ENCODE measurements around the gene LRRC28. TPM values are rescaled to one million over a fixed set of nuclear protein-coding genes. Genes with fewer than 3 reads are reported as not detected.

The LRRC28 gene
- total RNA-seq, 2 donors from 2014 or later, result 27.2 to 28.4 TPM

GRCh38 chr15:99305761-99306505, 54.7 kb downstream of the LRRC28 start:
- no peak overlapping the region for H3K4me3 ChIP-seq
- no peaks in the 10 kb centered on the region for H3K9me3 ChIP-seq
- intact Hi-C loops (cut with DNase I), result no loop called here
- H3K4me1 ChIP-seq, result no peaks in the 10 kb centered on the region
- H3K27me3 ChIP-seq, result no peaks in the 10 kb centered on the region
- H3K9ac ChIP-seq (ENCODE audit: low read depth in 2 of 2, low read length in 2 of 2), result no peak overlapping the region
- DNase-seq, result no peak
- no peaks in the 10 kb centered on the region for H3K36me3 ChIP-seq
- no peak overlapping the region for H3K27ac ChIP-seq
- TF ChIP-seq, protein P1, sequence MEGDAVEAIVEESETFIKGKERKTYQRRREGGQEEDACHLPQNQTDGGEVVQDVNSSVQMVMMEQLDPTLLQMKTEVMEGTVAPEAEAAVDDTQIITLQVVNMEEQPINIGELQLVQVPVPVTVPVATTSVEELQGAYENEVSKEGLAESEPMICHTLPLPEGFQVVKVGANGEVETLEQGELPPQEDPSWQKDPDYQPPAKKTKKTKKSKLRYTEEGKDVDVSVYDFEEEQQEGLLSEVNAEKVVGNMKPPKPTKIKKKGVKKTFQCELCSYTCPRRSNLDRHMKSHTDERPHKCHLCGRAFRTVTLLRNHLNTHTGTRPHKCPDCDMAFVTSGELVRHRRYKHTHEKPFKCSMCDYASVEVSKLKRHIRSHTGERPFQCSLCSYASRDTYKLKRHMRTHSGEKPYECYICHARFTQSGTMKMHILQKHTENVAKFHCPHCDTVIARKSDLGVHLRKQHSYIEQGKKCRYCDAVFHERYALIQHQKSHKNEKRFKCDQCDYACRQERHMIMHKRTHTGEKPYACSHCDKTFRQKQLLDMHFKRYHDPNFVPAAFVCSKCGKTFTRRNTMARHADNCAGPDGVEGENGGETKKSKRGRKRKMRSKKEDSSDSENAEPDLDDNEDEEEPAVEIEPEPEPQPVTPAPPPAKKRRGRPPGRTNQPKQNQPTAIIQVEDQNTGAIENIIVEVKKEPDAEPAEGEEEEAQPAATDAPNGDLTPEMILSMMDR (IDR thresholded peaks at IDR 0.05), result no peak

- no peak overlapping the region for H3K27ac ChIP-seq
- no peak overlapping the region for H3K4me3 ChIP-seq
- H3K9me3 ChIP-seq, result no peaks in the 10 kb centered on the region
- intact Hi-C loops (cut with DNase I), result no loop called here
- H3K36me3 ChIP-seq, result no peaks in the 10 kb centered on the region
- H3K4me1 ChIP-seq, result no peaks in the 10 kb centered on the region
- TF ChIP-seq, protein P1 (IDR thresholded peaks at IDR 0.05), result no peak
- DNase-seq, result no peak
- no peaks in the 10 kb centered on the region for H3K27me3 ChIP-seq
- peak overlapping the region in 1 of 2 donors; percentile 34 for H3K9ac ChIP-seq (ENCODE audit: low read depth in 2 of 2, low read length in 2 of 2)
Observed at GRCh38 chr15:99306694-99307338, 55.5 kb downstream of the LRRC28 start.

DNA sequence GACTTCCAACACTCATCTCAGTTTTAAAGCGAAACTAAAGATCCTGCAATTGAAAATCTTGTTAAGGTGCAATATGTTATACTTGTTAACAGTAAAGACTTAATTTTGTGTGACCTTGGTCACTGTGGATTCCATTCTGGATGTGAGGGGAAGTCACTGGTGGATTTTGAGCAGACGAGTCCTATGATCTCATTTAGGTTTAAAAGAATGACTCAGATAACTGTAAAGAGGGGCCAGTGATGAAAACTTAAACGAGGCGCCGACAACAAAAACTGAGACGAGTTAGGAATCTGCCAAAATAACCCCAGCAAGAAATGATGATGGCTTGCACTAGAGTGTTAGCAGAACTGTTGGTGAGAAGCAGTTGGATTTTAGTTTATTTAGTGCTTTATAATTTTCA, 56.5 kb downstream of the LRRC28 start:
- H3K27me3 ChIP-seq, result no peaks in the 10 kb centered on the region
- TF ChIP-seq, protein P1 (IDR thresholded peaks at IDR 0.05), result no peak
- H3K4me3 ChIP-seq, result no peak overlapping the region

DNA sequence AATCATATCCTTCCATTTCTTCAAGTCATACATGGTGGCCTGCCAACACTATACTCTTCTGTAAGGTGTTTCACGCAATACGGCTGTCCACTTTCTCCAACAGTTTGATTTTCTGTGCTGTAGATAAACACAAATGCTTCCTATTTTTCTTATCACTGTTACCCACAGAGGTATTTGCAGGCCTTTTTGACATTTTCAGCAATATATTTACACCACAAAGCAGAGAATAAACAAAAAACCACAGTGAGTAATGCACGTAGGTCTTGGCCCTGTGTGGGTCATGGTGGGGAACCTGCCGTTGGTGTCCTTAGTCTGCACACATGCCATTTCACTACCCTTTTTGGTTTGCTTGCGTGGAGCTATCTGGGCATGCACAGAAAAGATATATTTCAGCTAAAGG, 59.5 kb downstream of the LRRC28 start:
- no peak overlapping the region for H3K27ac ChIP-seq
- TF ChIP-seq, protein P1 (IDR thresholded peaks at IDR 0.05), result no peak
- H3K4me1 ChIP-seq, result no peaks in the 10 kb centered on the region
- no peaks in the 10 kb centered on the region for H3K27me3 ChIP-seq
- no peak for DNase-seq
- no peaks in the 10 kb centered on the region for H3K36me3 ChIP-seq
- peaks cover 7% of the 10 kb centered on the region for H3K9me3 ChIP-seq
- no peak overlapping the region for H3K9ac ChIP-seq (ENCODE audit: low read depth in 2 of 2, low read length in 2 of 2)
- no peak overlapping the region for H3K4me3 ChIP-seq
- intact Hi-C loops (cut with DNase I), result no loop called here

More for the DNA sequence above, 56.5 kb downstream of the LRRC28 start:
- Histone ChIP-seq H3K27ac (no peak overlapping the region), H3K9ac (ENCODE audit: low read depth in 2 of 2, low read length in 2 of 2) (no peak overlapping the region), H3K36me3 (no peaks in the 10 kb centered on the region), H3K9me3 (peaks cover 2% of the 10 kb centered on the region), H3K4me1 (no peaks in the 10 kb centered on the region)
- DNase-seq, result no peak
- intact Hi-C loops (cut with DNase I), result no loop called here

DNA sequence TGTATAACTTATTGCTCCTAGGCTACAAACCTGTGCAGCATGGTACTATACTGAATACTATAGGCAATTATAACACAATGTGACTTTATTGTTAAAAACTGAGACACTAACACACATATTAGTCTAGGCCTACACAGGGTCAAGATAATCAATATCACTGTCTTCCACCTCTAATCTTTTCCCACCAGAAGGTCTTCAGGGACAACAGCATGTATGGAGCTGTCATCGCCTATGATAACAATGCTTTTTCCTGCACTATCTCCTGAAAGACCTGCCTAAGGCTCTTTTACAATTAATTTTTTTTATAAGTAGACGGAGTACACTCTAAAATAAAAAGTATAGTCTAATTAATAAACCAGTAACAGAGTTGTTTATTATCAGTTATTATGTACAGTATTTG, 60.9 kb downstream of the LRRC28 start:
- no peaks in the 10 kb centered on the region for H3K36me3 ChIP-seq
- no peak for DNase-seq
- intact Hi-C loops (cut with DNase I), result no loop called here
- H3K4me3 ChIP-seq, result no peak overlapping the region
- no peaks in the 10 kb centered on the region for H3K4me1 ChIP-seq
- H3K27ac ChIP-seq, result no peak overlapping the region
- H3K9me3 ChIP-seq, result peaks cover 7% of the 10 kb centered on the region
- H3K27me3 ChIP-seq, result no peaks in the 10 kb centered on the region
- TF ChIP-seq, protein P1 (IDR thresholded peaks at IDR 0.05), result no peak
- H3K9ac ChIP-seq (ENCODE audit: low read depth in 2 of 2, low read length in 2 of 2), result no peak overlapping the region

Data from colonic mucosa (tissue), 4 donors.